HepG2 (cell line): ENCODE measurements around the gene EXOC1. TPM values are rescaled to one million over a fixed set of nuclear protein-coding genes. Genes with fewer than 3 reads are reported as not detected.

ENCODE experiments used
- ATAC-seq: fragments of 200-7000 bp; cut with Tn5 transposase; 3 replicates; pipeline ENCODE4 v1.9.1; 2020; ENCODE audit warnings: mild to moderate bottlenecking, moderate library complexity
- BruUV-seq: library from RNA; stranded (reverse); fragments of 400-500 nt; replicated peaks from 2 replicates; lab custom pipeline; 2021; lab: Mats Ljungman, UMichigan
- CTCF ChIA-PET: fragments of 300-600 bp; formaldehyde crosslinking; extraction: SDS; loops from one replicate; lab custom pipeline; 2021; ENCODE audit warnings: low total read pairs, inconsistent platforms, low intra/inter-chr PET ratio; lab: Yijun Ruan, JAX
- POLR2A ChIA-PET: fragments of 350-600 bp; sonication (Branson Sonifier 250); formaldehyde crosslinking; loops from one replicate; lab custom pipeline; 2020; ENCODE audit warnings: antibody characterized with exemption, inconsistent platforms; lab: Yijun Ruan, JAX
- DNase-seq: peaks from one replicate; pipeline ENCODE4 v3.0.0-alpha.2; 2015; ENCODE audit warnings: low spot score
- FAIRE-seq: peaks from 3 replicates; lab custom pipeline; 2011; peaks lifted over from hg19 to GRCh38; lab: Jason Lieb, UNC
- H2AFZ ChIP-seq: one replicate; pipeline ENCODE4 v1.6.1; 2011; ENCODE audit warnings: low read length, inconsistent platforms
- H3K27ac ChIP-seq: fragments of 300-600 bp; 3 replicates; pipeline ENCODE4 v1.8.0; 2011; ENCODE audit warnings: mixed run types, mild to moderate bottlenecking, mixed read lengths, low read length, inconsistent platforms; ENCODE audit not compliant: insufficient read depth; ENCODE audit errors: extremely low read length
- H3K27me3 ChIP-seq, 2 experiments: fragments of 200-600 bp in 1 of 2; 2 replicates in 1 of 2; 3 replicates in 1 of 2; pipeline versions ENCODE4 v1.6.0 to v1.8.0; 2011; ENCODE audit warnings: low read length in 2 of 2, mild to moderate bottlenecking in 2 of 2, moderate library complexity in 2 of 2, inconsistent platforms in 1 of 2; ENCODE audit not compliant: insufficient read depth in 2 of 2, control insufficient read depth in 1 of 2
- H3K36me3 ChIP-seq, 2 experiments: fragments of 200-600 bp in 1 of 2; replicated peaks in 1 of 2; 2 replicates in 1 of 2; 3 replicates in 1 of 2; pipeline versions ENCODE4 v1.5.1 to v1.8.0; 2011; ENCODE audit warnings: low read length in 2 of 2, inconsistent platforms in 1 of 2; ENCODE audit not compliant: insufficient read depth in 2 of 2, control insufficient read depth in 1 of 2
- H3K4me1 ChIP-seq: 2 replicates; pipeline ENCODE4 v1.5.1; 2012; ENCODE audit warnings: low read length, inconsistent platforms; ENCODE audit not compliant: insufficient read depth
- H3K4me2 ChIP-seq: 2 replicates; pipeline ENCODE4 v1.6.0; 2011; ENCODE audit warnings: low read depth, low read length, inconsistent platforms
- H3K4me3 ChIP-seq, 3 experiments: fragments of 200-600 bp in 1 of 3; sonication (generic), shearing (Covaris generic) in 1 of 3; replicated peaks in 1 of 3; 2 replicates each; pipeline ENCODE4 v1.5.1; 2011 to 2016; ENCODE audit warnings: low read length in 3 of 3, inconsistent platforms in 2 of 3, low read depth in 2 of 3, mild to moderate bottlenecking in 2 of 3, control low read depth in 1 of 3, mixed read lengths in 1 of 3; ENCODE audit not compliant: insufficient read depth in 1 of 3
- H3K79me2 ChIP-seq: one replicate; pipeline ENCODE4 v1.6.1; 2011; ENCODE audit warnings: low read length, inconsistent platforms; ENCODE audit not compliant: insufficient read depth
- H3K9ac ChIP-seq: 2 replicates; pipeline ENCODE4 v1.6.0; 2011; ENCODE audit warnings: mild to moderate bottlenecking, low read depth, low read length, inconsistent platforms; ENCODE audit not compliant: insufficient read depth
- H3K9me3 ChIP-seq: 2 replicates; pipeline ENCODE4 v1.5.1; 2012; ENCODE audit warnings: mild to moderate bottlenecking, low read length
- H4K20me1 ChIP-seq: 2 replicates; pipeline ENCODE4 v1.6.0; 2011; ENCODE audit warnings: inconsistent platforms, mild to moderate bottlenecking, low read length, moderate library complexity; ENCODE audit not compliant: insufficient read depth
- HCFC1 ChIP-seq: fragments of 150-350 bp; IDR thresholded peaks from 2 replicates; pipeline ENCODE4 v1.6.1; 2014; ENCODE audit warnings: low read depth, low read length
- HINFP ChIP-seq: sonication (generic); formaldehyde crosslinking; IDR thresholded peaks from 2 replicates; pipeline ENCODE4 v1.4.0; 2020; ENCODE audit warnings: low read depth, mild to moderate bottlenecking, missing genetic modification reagents
- PLRG1 ChIP-seq: fragments of 450-650 bp; conservative IDR thresholded peaks from 2 replicates; pipeline ENCODE4 v1.6.1; 2016
- SCMH1 ChIP-seq: sonication (generic); formaldehyde crosslinking; IDR thresholded peaks from 2 replicates; pipeline ENCODE4 v1.9.0; 2021; ENCODE audit warnings: missing genetic modification reagents, mild to moderate bottlenecking, borderline replicate concordance
- SRSF4 ChIP-seq: fragments of 200-400 bp; formaldehyde crosslinking; IDR thresholded peaks from one replicate; pipeline ENCODE4 v1.6.1; 2018; ENCODE audit warnings: mild to moderate bottlenecking, low read depth, low read length, moderate library complexity; ENCODE audit not compliant: poor library complexity, severe bottlenecking
- ZBTB39 ChIP-seq: sonication (generic); formaldehyde crosslinking; IDR thresholded peaks from 2 replicates; pipeline ENCODE4 v1.5.0; 2020; ENCODE audit warnings: missing genetic modification reagents
- ZBTB4 ChIP-seq: sonication (generic); formaldehyde crosslinking; IDR thresholded peaks from 2 replicates; pipeline ENCODE4 v1.4.0; 2020; ENCODE audit warnings: missing genetic modification reagents, mild to moderate bottlenecking, borderline replicate concordance
- ZBTB44 ChIP-seq: sonication (generic); formaldehyde crosslinking; IDR thresholded peaks from 2 replicates; pipeline ENCODE4 v1.4.0; 2020; ENCODE audit warnings: missing genetic modification reagents
- ZNF652 ChIP-seq: IDR thresholded peaks from 2 replicates; pipeline ENCODE4 v1.6.1; 2016; ENCODE audit warnings: low read depth, borderline replicate concordance
- ZNF737 ChIP-seq: sonication (generic); formaldehyde crosslinking; IDR thresholded peaks from 2 replicates; pipeline ENCODE4 v1.5.0; 2020; ENCODE audit warnings: missing genetic modification reagents, mild to moderate bottlenecking, borderline replicate concordance
- ZSCAN20 ChIP-seq: sonication (generic); formaldehyde crosslinking; IDR thresholded peaks from 2 replicates; pipeline ENCODE4 v1.4.0; 2020; ENCODE audit warnings: missing genetic modification reagents, mild to moderate bottlenecking, borderline replicate concordance
- ZZZ3 ChIP-seq: sonication (generic); formaldehyde crosslinking; IDR thresholded peaks from 2 replicates; pipeline ENCODE4 v1.4.0; 2020; ENCODE audit warnings: missing genetic modification reagents, mild to moderate bottlenecking, borderline replicate concordance
- WGBS: methylation state at CpG from one replicate; pipeline ENCODE4 v1.1.6; 2017; ENCODE audit warnings: low lambda C conversion rate; 5-methylcytosine and 5-hydroxymethylcytosine counted together
- in situ Hi-C: cut with HindIII; loops from 2 replicates; pipeline ENCODE4 v1.10.0; 2017; ENCODE audit warnings: low pct_unique_long_range_greater_than_20kb; ENCODE audit not compliant: extremely low pct_ligation_motif_present
- intact Hi-C: fragments of 100-400 bp; cut with micrococcal nuclease; formaldehyde crosslinking; loops from one replicate; pipeline ENCODE4 v1.10.0; 2022; ENCODE audit not compliant: unreplicated experiment
- polyA plus RNA-seq, 8 experiments: library from polyadenylated mRNA; depleted of rRNA in 3 of 8; stranded (reverse) in 7 of 8; unstranded in 1 of 8; fragments of >200 nt; fragmentation: Illumina TruSeq in 4 of 8; extraction: Trizol in 4 of 8; gene quantifications; 2 replicates each; pipeline versions ENCODE4 v1.2.1 to v1.2.3, GENCODE V29; 2011 to 2016; ENCODE audit warnings: low read depth in 4 of 8, missing spikeins in 1 of 8, mixed read lengths in 1 of 8; ENCODE audit not compliant: insufficient read depth in 1 of 8
- total RNA-seq, 5 experiments: library from RNA; depleted of rRNA; stranded (reverse); fragments of >200 nt; fragmentation: Illumina TruSeq; extraction: Trizol; gene quantifications; 2 replicates each; pipeline ENCODE4 v1.2.3, GENCODE V29; 2016; ENCODE audit warnings: low read depth in 1 of 5

Gene EXOC1
- total and polyA plus RNA-seq, 2 of the 13 experiments (the other 11 are each of a cell fraction or from before 2014, with no cell fraction given) = 9.1 to 18.4 TPM

GRCh38 chr4:55834086-55834795 is 19.2 kb upstream of the EXOC1 start (continued):
- no peak for TF ChIP-seq ZBTB44 (CRISPR knock-in tag)
- TF ChIP-seq, all 625 proteins: peak for 0

GRCh38 chr4:55837903-55838302 is 15.5 kb upstream of the EXOC1 start:
- CTCF ChIA-PET = no interaction called here
- intact Hi-C loops = no loop called here
- 0% methylated on average over 1 of the region's 1 CpG for WGBS
- TF ChIP-seq PLRG1 (no peak), HINFP (no peak), ZBTB4 (CRISPR knock-in tag) (no peak), HCFC1 (no peak), ZNF652 (CRISPR knock-in tag) (no peak), SRSF4 (no peak), SCMH1 (no peak), ZBTB39 (CRISPR knock-in tag) (no peak), ZZZ3 (CRISPR knock-in tag) (no peak), ZSCAN20 (CRISPR knock-in tag) (no peak), ZNF737 (CRISPR knock-in tag) (no peak)

More at GRCh38 chr4:55837903-55838302, 15.5 kb upstream of the EXOC1 start:
- H3K36me3 ChIP-seq = no peaks in the 10 kb centered on the region
- in situ Hi-C loops = no loop called here
- H2AFZ ChIP-seq = no peak overlapping the region
- DNase-seq (no peak), FAIRE-seq (no peak), ATAC-seq (no peak)
- H3K27ac ChIP-seq = no peak overlapping the region
- H3K27me3 ChIP-seq = no peaks in the 10 kb centered on the region
- H4K20me1 ChIP-seq = no peaks in the 10 kb centered on the region
- H3K4me3 ChIP-seq = no peak overlapping the region
- no TSS peak for BruUV-seq
- no peaks in the 10 kb centered on the region for H3K79me2 ChIP-seq
- H3K4me2 ChIP-seq = no peak overlapping the region
- no peak overlapping the region for H3K9ac ChIP-seq
- no peaks in the 10 kb centered on the region for H3K4me1 ChIP-seq
- POLR2A ChIA-PET = no interaction called here
- peaks cover 6% of the 10 kb centered on the region; the same call in 1 of the 2 replicates for H3K9me3 ChIP-seq
